HG02623 (cell line): Measurements from ENCODE around the gene CBLN3.

ENCODE experiments used
- ATAC-seq: cut with Tn5 transposase; IDR thresholded peaks from one replicate; pipeline ENCODE4 v1.9.1; 2021; ENCODE audit warnings: moderate library complexity; ENCODE audit not compliant: unreplicated experiment

CBLN3 gene

GRCh38 chr14:24439830-24440605 lies 10.6 kb upstream of the CBLN3 start:
- no peak for ATAC-seq

GRCh38 chr14:24439257-24439656 lies 9.8 kb upstream of the CBLN3 start:
- no peak for ATAC-seq

- ATAC-seq: no peak
Measured at GRCh38 chr14:24438223-24439097, 9.0 kb upstream of the CBLN3 start.

GRCh38 chr14:24437736-24438067 lies 8.2 kb upstream of the CBLN3 start:
- ATAC-seq: no peak

GRCh38 chr14:24437020-24437735 lies 7.7 kb upstream of the CBLN3 start:
- ATAC-seq: no peak

- ATAC-seq: no peak
Measured at GRCh38 chr14:24436355-24437019, 7.0 kb upstream of the CBLN3 start.

- ATAC-seq: no peak
Measured at GRCh38 chr14:24435998-24436354, 6.5 kb upstream of the CBLN3 start.

- no peak for ATAC-seq
Measured at GRCh38 chr14:24435192-24435810, 5.8 kb upstream of the CBLN3 start.

GRCh38 chr14:24434676-24435075 lies 5.2 kb upstream of the CBLN3 start:
- no peak for ATAC-seq

GRCh38 chr14:24434036-24434435 lies 4.6 kb upstream of the CBLN3 start:
- no peak for ATAC-seq

- no peak for ATAC-seq
Measured at GRCh38 chr14:24432259-24433131, 3.0 kb upstream of the CBLN3 start.

- ATAC-seq: peak; percentile 29
Measured at GRCh38 chr14:24431569-24432258, 2.2 kb upstream of the CBLN3 start.

- ATAC-seq: no peak
Measured at GRCh38 chr14:24430682-24431568, 1.5 kb upstream of the CBLN3 start.

GRCh38 chr14:24430143-24430681 lies 744 bp upstream of the CBLN3 start:
- ATAC-seq: peak; percentile 47

GRCh38 chr14:24428628-24429394 lies 657 bp downstream of the CBLN3 start:
- no peak for ATAC-seq

- ATAC-seq: no peak
Measured at GRCh38 chr14:24427537-24428508, 1.6 kb downstream of the CBLN3 start.
